Pancreas (tissue), 10 donors: Measurements from ENCODE around the gene DRAXIN. TPM values are rescaled to one million over a fixed set of nuclear protein-coding genes. Genes with fewer than 3 reads are reported as not detected.

Experiments used
- ATAC-seq, 4 donors: fragments of 200-7000 bp; cut with Tn5 transposase; one replicate each; pipeline versions ENCODE4 v1.8.0 to v1.9.1; 2020; ENCODE audit warnings: mild to moderate bottlenecking in 4 of 4, moderate library complexity in 4 of 4
- DNase-seq, 6 donors: peaks; one replicate each; pipeline ENCODE4 v3.0.0-alpha.2; 2020
- FAIRE-seq: peaks from 2 replicates; lab custom pipeline; 2012; peaks lifted over from hg19 to GRCh38; lab: Jason Lieb, UNC
- H3K27ac ChIP-seq, 4 donors: fragments of 200-600 bp; sonication (generic); 1 replicate in 3 of 4; 2 replicates in 1 of 4; pipeline versions ENCODE4 v1.5.0 to v1.8.0; 2020
- H3K27me3 ChIP-seq, 4 donors: fragments of 200-600 bp; one replicate each; pipeline ENCODE4 v1.8.0; 2021
- H3K36me3 ChIP-seq, 3 donors: fragments of 200-600 bp; sonication (generic) in 1 of 3; one replicate each; pipeline versions ENCODE4 v1.5.0 to v1.8.0; 2020 to 2021
- H3K4me1 ChIP-seq, 3 donors: fragments of 200-600 bp; one replicate each; pipeline ENCODE4 v1.8.0; 2021
- H3K4me3 ChIP-seq, 4 donors: fragments of 200-600 bp; sonication (generic) in 2 of 4; one replicate each; pipeline versions ENCODE4 v1.5.0 to v1.8.0; 2020 to 2021
- H3K9me3 ChIP-seq, 4 donors: fragments of 200-600 bp; one replicate each; pipeline ENCODE4 v1.8.0; 2021
- CTCF ChIP-seq, 4 donors: fragments of 200-600 bp; sonication (generic) in 3 of 4; IDR thresholded peaks; one replicate each; pipeline versions ENCODE4 v1.5.0 to v1.8.0; 2021; ENCODE audit warnings: antibody characterized with exemption in 4 of 4
- WGBS, 2 donors: extraction: QIAGEN DNeasy Blood & Tissue Kit; methylation state at CpG; one replicate each; pipeline ENCODE4 v1.1.7; 2013; 5-methylcytosine and 5-hydroxymethylcytosine counted together
- intact Hi-C, 3 donors: fragments of 100-400 bp; cut with DNase I; formaldehyde crosslinking; loops; one replicate each; pipeline versions ENCODE4 v1.11.1 to v1.14.2; 2022
- polyA plus RNA-seq, 2 donors: library from polyadenylated mRNA; stranded (reverse); fragments of 200-250 nt; gene quantifications; one replicate each; pipeline ENCODE4 v1.2.3, GENCODE V29; 2013
- total RNA-seq, 6 donors: library from RNA; stranded (reverse); fragmentation: NEBNext Ultra II Directional in 4 of 6; extraction: Animal tissue kit (Norgen Biotek cat#: 25700) in 4 of 6; gene quantifications; one replicate each; pipeline versions ENCODE4 v1.2.1 to v1.2.4, GENCODE V29; 2021 to 2023
- donor health status: healthy with polysubstance abuse.
- donor health status: DM: no; HTN: no; CAD: no; lungs with moderate emphysema.
- donor health status: DM: no; HTN: no; CAD: no.
- donor health status: control.
- donor health status: control.
- donor health status: Bipolar disorder and iron deficiency.
- donor health status: DM: yes; HTN: yes; CAD: no.
- donor health status: DM: no; HTN: no; CAD: no.
- donor health status: DM: no; HTN: no; CAD: no.
- donor health status: DM: yes; HTN: yes; CAD: no.

The DRAXIN gene
- total and polyA plus RNA-seq, 8 donors: under 0.01 to 0.09 (median 0.03) TPM; not detected in 1

DNA sequence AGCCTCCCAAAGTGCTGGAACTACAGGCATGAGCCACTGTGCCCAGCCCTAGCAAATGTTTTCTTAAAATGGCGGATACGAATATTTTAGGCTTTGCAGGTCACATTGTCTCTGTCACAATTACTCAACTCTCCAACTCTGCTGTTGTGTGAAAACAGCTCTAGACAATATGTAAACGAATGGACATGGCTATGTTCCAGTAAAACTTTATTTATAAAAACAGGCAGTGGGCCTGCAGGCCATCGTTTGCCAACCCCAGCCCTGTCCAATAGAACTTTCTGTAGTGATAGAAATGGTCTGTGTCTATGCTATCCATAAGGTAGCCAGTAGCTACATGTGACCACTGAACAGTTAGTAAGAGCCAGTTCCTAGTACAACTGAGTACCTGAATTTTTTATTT lies 31.8 kb upstream of the DRAXIN start:
- no peak for FAIRE-seq

DNA sequence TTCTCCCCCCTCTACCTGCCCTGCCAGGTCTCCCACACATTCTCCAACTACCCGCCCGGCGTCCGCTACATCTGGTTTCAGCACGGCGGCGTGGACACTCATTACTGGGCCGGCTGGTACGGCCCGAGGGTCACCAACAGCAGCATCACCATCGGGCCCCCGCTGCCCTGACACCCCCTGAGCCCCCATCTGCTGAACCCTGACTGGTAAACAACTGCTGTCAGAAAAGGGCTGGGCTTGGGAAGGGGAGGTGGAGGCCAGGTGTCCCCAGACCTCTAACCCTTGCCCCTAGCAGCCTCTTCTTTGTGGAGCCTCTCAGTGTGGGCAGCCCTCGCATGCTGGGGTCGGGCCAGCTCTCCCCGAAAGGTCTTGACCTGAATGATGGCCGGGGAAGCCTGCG lies 30.4 kb upstream of the DRAXIN start:
- peaks cover 0 to 6% (median 0%) of the 10 kb centered on the region in 3 donors for H3K36me3 ChIP-seq
- FAIRE-seq: no peak
- no peaks in the 10 kb centered on the region for H3K9me3 ChIP-seq
- H3K27me3 ChIP-seq: no peaks in the 10 kb centered on the region
- H3K27ac ChIP-seq: no peak overlapping the region
- no peak for ATAC-seq
- DNase-seq: no peak
- TF ChIP-seq CTCF (IDR thresholded peaks at IDR 0.05): no peak
- H3K4me1 ChIP-seq: no peaks in the 10 kb centered on the region
- WGBS, 2 donors: 93 to 94% methylated on average over 17 of the region's 17 CpGs
- H3K4me3 ChIP-seq: no peak overlapping the region
- intact Hi-C loops: no loop called here

More for the DNA sequence above, 31.8 kb upstream of the DRAXIN start:
- no peak for DNase-seq
- no peak overlapping the region for H3K4me3 ChIP-seq
- intact Hi-C loops: loop anchor here in 1 of 3 donors (10.0 kb wide), 1 partner anchor 65 kb away; no protein-coding TSS in a partner anchor
- no peak for TF ChIP-seq CTCF (IDR thresholded peaks at IDR 0.05)
- ATAC-seq: no peak
- H3K4me1 ChIP-seq: peaks cover 0 to 8% (median 4%) of the 10 kb centered on the region in 3 donors
- WGBS, 2 donors: 82 to 89% methylated on average over 4 of the region's 4 CpGs
- H3K9me3 ChIP-seq: no peaks in the 10 kb centered on the region
- H3K27me3 ChIP-seq: no peaks in the 10 kb centered on the region
- peaks cover 0 to 6% (median 0%) of the 10 kb centered on the region in 3 donors for H3K36me3 ChIP-seq
- H3K27ac ChIP-seq: no peak overlapping the region

- H3K4me1 ChIP-seq: peaks cover 0 to 5% (median 0%) of the 10 kb centered on the region in 3 donors
- TF ChIP-seq CTCF (IDR thresholded peaks at IDR 0.05): no peak
- peak; percentile 46 to 56 (median 46) for ATAC-seq
- no peaks in the 10 kb centered on the region for H3K27me3 ChIP-seq
- no peak for FAIRE-seq
- H3K4me3 ChIP-seq: peak overlapping the region; percentile 40 to 66 (median 61)
- intact Hi-C loops: no loop called here
- peaks cover 0 to 6% (median 0%) of the 10 kb centered on the region in 3 donors for H3K36me3 ChIP-seq
- no peaks in the 10 kb centered on the region for H3K9me3 ChIP-seq
- WGBS, 2 donors: 2% methylated on average over 44 to 66 of the region's 66 CpGs
- peak in 4 of 6 donors; percentile 44 to 76 (median 60) for DNase-seq
- peak overlapping the region; percentile 28 to 77 (median 54) for H3K27ac ChIP-seq
Observed at GRCh38 chr1:11664336-11665065, 27.0 kb upstream of the DRAXIN start.

- 89 to 94% methylated on average over 11 to 14 of the region's 14 CpGs for WGBS, 2 donors
- Histone ChIP-seq H3K4me3 (no peak overlapping the region), H3K27ac (no peak overlapping the region), H3K4me1 (peaks cover 0 to 5% (median 0%) of the 10 kb centered on the region in 3 donors), H3K27me3 (no peaks in the 10 kb centered on the region), H3K9me3 (no peaks in the 10 kb centered on the region), H3K36me3 (no peaks in the 10 kb centered on the region)
- DNase-seq: peak in 2 of 6 donors; percentile 8 to 36
- ATAC-seq: no peak
- no peak for TF ChIP-seq CTCF (IDR thresholded peaks at IDR 0.05)
- FAIRE-seq: no peak
- intact Hi-C loops: no loop called here
Observed at GRCh38 chr1:11668516-11668915, 23.0 kb upstream of the DRAXIN start.

DNA sequence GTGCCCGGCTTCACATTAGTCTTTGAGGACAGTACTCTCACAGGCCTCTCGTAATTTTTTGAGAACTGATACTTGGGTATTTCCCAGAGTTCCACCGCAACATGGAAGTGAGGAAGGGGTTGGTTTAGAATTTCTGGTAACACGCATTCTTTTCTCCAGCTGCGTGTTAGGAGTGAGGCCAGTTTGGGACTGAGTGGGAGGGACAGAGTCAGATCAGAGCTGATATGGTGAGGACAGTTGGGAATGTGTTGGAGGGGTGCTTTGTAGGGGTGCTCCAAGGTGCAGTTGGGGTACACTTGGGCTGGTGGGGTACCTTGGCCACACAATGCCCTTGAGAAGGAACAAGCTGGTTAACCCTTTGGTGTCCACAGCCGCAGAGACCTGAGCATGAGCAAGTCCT lies 20.8 kb upstream of the DRAXIN start:
- no peak for FAIRE-seq
- H3K27me3 ChIP-seq: no peaks in the 10 kb centered on the region
- no peak overlapping the region for H3K27ac ChIP-seq
- intact Hi-C loops: no loop called here
- TF ChIP-seq CTCF (IDR thresholded peaks at IDR 0.05): no peak
- no peak overlapping the region for H3K4me3 ChIP-seq
- no peaks in the 10 kb centered on the region for H3K9me3 ChIP-seq
- H3K36me3 ChIP-seq: peaks cover 0 to 7% (median 0%) of the 10 kb centered on the region in 3 donors
- 80 to 85% methylated on average over 6 of the region's 6 CpGs for WGBS, 2 donors
- ATAC-seq: no peak
- H3K4me1 ChIP-seq: peaks cover 0 to 5% (median 0%) of the 10 kb centered on the region in 3 donors
- no peak for DNase-seq
